Fibroblast of lung (primary cell): Measurements from ENCODE around the gene TC2N. TPM values are rescaled to one million over a fixed set of nuclear protein-coding genes. Genes with fewer than 3 reads are reported as not detected.

Experiments used
- DNase-seq, 2 donors: peaks; one replicate each; pipeline versions ENCODE4 v3.0.0 to v3.0.0-alpha.2; 2010; ENCODE audit warnings: low read depth in 2 of 2
- H2AFZ ChIP-seq: 2 replicates; pipeline ENCODE4 v1.5.1; 2012; ENCODE audit warnings: low read length, control low read depth, inconsistent platforms
- H3K27ac ChIP-seq: 2 replicates; pipeline ENCODE4 v1.5.1; 2011; ENCODE audit warnings: low read length, control low read depth; ENCODE audit not compliant: insufficient read depth
- H3K27me3 ChIP-seq: 2 replicates; pipeline ENCODE4 v1.5.1; 2011; ENCODE audit warnings: mild to moderate bottlenecking, low read length; ENCODE audit not compliant: control insufficient read depth, insufficient read depth
- H3K36me3 ChIP-seq: 2 replicates; pipeline ENCODE4 v1.5.1; 2011; ENCODE audit warnings: low read length; ENCODE audit not compliant: control insufficient read depth, insufficient read depth
- H3K4me1 ChIP-seq: 2 replicates; pipeline ENCODE4 v1.5.1; 2011; ENCODE audit warnings: low read length; ENCODE audit not compliant: control insufficient read depth, insufficient read depth; ENCODE audit errors: extremely low read depth
- H3K4me2 ChIP-seq: 2 replicates; pipeline ENCODE4 v1.5.1; 2011; ENCODE audit warnings: low read length, control low read depth; ENCODE audit not compliant: insufficient read depth; ENCODE audit errors: extremely low read depth
- H3K4me3 ChIP-seq, 4 experiments: fragments of 200-600 bp in 1 of 4; sonication (generic) in 1 of 4; replicated peaks in 1 of 4; 2 replicates each; pipeline ENCODE4 v1.5.1; 2011 to 2016; ENCODE audit warnings: low read length in 4 of 4, low read depth in 3 of 4, mild to moderate bottlenecking in 3 of 4, control low read depth in 2 of 4, inconsistent platforms in 1 of 4, mixed read lengths in 1 of 4; ENCODE audit not compliant: insufficient read depth in 1 of 4; ENCODE audit errors: control extremely low read depth in 1 of 4
- H3K79me2 ChIP-seq: 2 replicates; pipeline ENCODE4 v1.5.1; 2012; ENCODE audit warnings: mild to moderate bottlenecking, low read length, inconsistent platforms; ENCODE audit not compliant: control insufficient read depth, insufficient read depth
- H3K9ac ChIP-seq: 2 replicates; pipeline ENCODE4 v1.5.1; 2011; ENCODE audit warnings: mild to moderate bottlenecking, low read length, control low read depth; ENCODE audit not compliant: insufficient read depth
- H3K9me3 ChIP-seq: 2 replicates; pipeline ENCODE4 v1.5.1; 2012; ENCODE audit warnings: low read depth, low read length; ENCODE audit not compliant: control insufficient read depth, insufficient read depth
- H4K20me1 ChIP-seq: 2 replicates; pipeline ENCODE4 v1.5.1; 2011; ENCODE audit warnings: low read length; ENCODE audit not compliant: control insufficient read depth, insufficient read depth; ENCODE audit errors: extremely low read depth
- CTCF ChIP-seq, 2 donors: IDR thresholded peaks in 1 of 2; conservative IDR thresholded peaks in 1 of 2; 1 replicate in 1 of 2; 2 replicates in 1 of 2; pipeline ENCODE4 v1.5.1; 2011 to 2012; ENCODE audit warnings: low read length in 2 of 2, control low read depth in 1 of 2, inconsistent platforms in 1 of 2, low read depth in 1 of 2, mild to moderate bottlenecking in 1 of 2
- EZH2 ChIP-seq: IDR thresholded peaks from 2 replicates; pipeline ENCODE4 v1.5.1; 2012; ENCODE audit warnings: low read length, control low read depth, mild to moderate bottlenecking; ENCODE audit errors: missing control alignments
- polyA plus RNA-seq, 2 donors: library from polyadenylated mRNA; depleted of rRNA in 1 of 2; stranded (reverse) in 1 of 2; unstranded in 1 of 2; fragments of >200 nt; gene quantifications; 2 replicates each; pipeline ENCODE4 v1.2.1, GENCODE V29; 2011 to 2012; ENCODE audit warnings: missing spikeins in 1 of 2
- total RNA-seq: library from RNA; depleted of rRNA; stranded (reverse); fragments of >200 nt; gene quantifications from 2 replicates; pipeline ENCODE4 v1.2.1, GENCODE V29; 2014

TC2N gene
- total and polyA plus RNA-seq, 2 donors (not counting 1 experiment from before 2014, with no cell fraction given), result 0.19 to 0.83 TPM

- Histone ChIP-seq H3K9me3 (no peaks in the 10 kb centered on the region), H3K4me1 (peaks cover 3% of the 10 kb centered on the region), H3K27ac (no peak overlapping the region), H2AFZ (no peak overlapping the region), H3K79me2 (no peaks in the 10 kb centered on the region), H3K4me3 (no peak overlapping the region), H3K36me3 (no peaks in the 10 kb centered on the region), H3K9ac (no peak overlapping the region), H4K20me1 (no peaks in the 10 kb centered on the region), H3K27me3 (no peaks in the 10 kb centered on the region), H3K4me2 (no peak overlapping the region)
- DNase-seq, result no peak
- no peak for TF ChIP-seq CTCF (conservative IDR thresholded peaks at IDR 0.05 in 1 of 2, IDR thresholded peaks at IDR 0.05 in 1 of 2; ENCODE audit: low read depth in 1 of 2, low read length in 2 of 2)
- no peak for TF ChIP-seq EZH2
Measured at GRCh38 chr14:91866511-91867295, 633 bp downstream of the TC2N start.

GRCh38 chr14:91866061-91866460 is 1.3 kb downstream of the TC2N start:
- no peaks in the 10 kb centered on the region for H4K20me1 ChIP-seq
- no peak overlapping the region for H3K4me2 ChIP-seq
- no peaks in the 10 kb centered on the region for H3K27me3 ChIP-seq
- H3K9ac ChIP-seq, result no peak overlapping the region
- no peaks in the 10 kb centered on the region for H3K79me2 ChIP-seq
- no peak overlapping the region for H3K27ac ChIP-seq
- H3K9me3 ChIP-seq, result no peaks in the 10 kb centered on the region
- TF ChIP-seq EZH2 (no peak), CTCF (conservative IDR thresholded peaks at IDR 0.05 in 1 of 2, IDR thresholded peaks at IDR 0.05 in 1 of 2; ENCODE audit: low read depth in 1 of 2, low read length in 2 of 2) (no peak)
- peaks cover 3% of the 10 kb centered on the region for H3K4me1 ChIP-seq
- no peaks in the 10 kb centered on the region for H3K36me3 ChIP-seq
- peak; percentile 53 to 82 for DNase-seq
- no peak overlapping the region for H2AFZ ChIP-seq
- H3K4me3 ChIP-seq, result no peak overlapping the region

- no peaks in the 10 kb centered on the region for H3K27me3 ChIP-seq
- no peak overlapping the region for H2AFZ ChIP-seq
- H3K4me1 ChIP-seq, result peaks cover 2% of the 10 kb centered on the region
- H3K9me3 ChIP-seq, result no peaks in the 10 kb centered on the region
- H3K4me2 ChIP-seq, result no peak overlapping the region
- H3K9ac ChIP-seq, result no peak overlapping the region
- H3K79me2 ChIP-seq, result no peaks in the 10 kb centered on the region
- TF ChIP-seq EZH2 (no peak), CTCF (conservative IDR thresholded peaks at IDR 0.05 in 1 of 2, IDR thresholded peaks at IDR 0.05 in 1 of 2; ENCODE audit: low read depth in 1 of 2, low read length in 2 of 2) (no peak)
- DNase-seq, result no peak
- H3K4me3 ChIP-seq, result no peak overlapping the region
- H3K36me3 ChIP-seq, result no peaks in the 10 kb centered on the region
- no peaks in the 10 kb centered on the region for H4K20me1 ChIP-seq
- no peak overlapping the region for H3K27ac ChIP-seq
Measured at GRCh38 chr14:91862417-91862816, 4.9 kb downstream of the TC2N start.
